ENCODE measurements around the gene ABLIM3. TPM values are rescaled to one million over a fixed set of nuclear protein-coding genes. Genes with fewer than 3 reads are reported as not detected.
A peak's percentile ranks its signal among the peaks of the same experiment; 100 is the strongest.

The ABLIM3 gene
- total RNA-seq, 1 donor from 2014 or later, result not detected

- H3K36me3 ChIP-seq, result no peaks in the 10 kb centered on the region
- peak overlapping the region; percentile 79 for H2AFZ ChIP-seq (replicated peaks)
- Mint-ChIP-seq H3K4me1 (no peaks in the 10 kb centered on the region), H3K9me3 (no peaks in the 10 kb centered on the region), H3K4me3 (no peak overlapping the region), H3K36me3 (no peaks in the 10 kb centered on the region), H3K27ac (no peak overlapping the region), H3K27me3 (ENCODE audit: insufficient read depth, low read depth) (peaks cover 3% of the 10 kb centered on the region)
- H3K27me3 ChIP-seq, result no peaks in the 10 kb centered on the region
- H3K27ac ChIP-seq, result no peak overlapping the region
- no peaks in the 10 kb centered on the region for H3K9me3 ChIP-seq (ENCODE audit: low read depth)
- no peaks in the 10 kb centered on the region for H3F3A ChIP-seq (ENCODE audit: low read depth)
- H3K79me2 ChIP-seq (ENCODE audit: low read depth), result no peaks in the 10 kb centered on the region
- no peak overlapping the region for H3K9ac ChIP-seq
- no peak for DNase-seq (ENCODE audit: low spot score)
- no peak overlapping the region for H3K4me3 ChIP-seq
- no peaks in the 10 kb centered on the region for H4K20me1 ChIP-seq (ENCODE audit: low read depth)
- H3K4me2 ChIP-seq, result no peak overlapping the region
- TF ChIP-seq EZH2 (IDR thresholded peaks at IDR 0.05) (no peak), CTCF (IDR thresholded peaks at IDR 0.05) (no peak), EZH2phosphoT487 (IDR thresholded peaks at IDR 0.05) (no peak)
- H3K4me1 ChIP-seq, result no peaks in the 10 kb centered on the region
These were observed 147.1 kb downstream of the ABLIM3 start for GRCh38 chr5:149288436-149288835.

GRCh38 chr5:149289301-149289700 is 148.0 kb downstream of the ABLIM3 start:
- no peak for DNase-seq (ENCODE audit: low spot score)
- Histone ChIP-seq H3K36me3 (no peaks in the 10 kb centered on the region), H3K9me3 (ENCODE audit: low read depth) (no peaks in the 10 kb centered on the region), H3K27ac (no peak overlapping the region), H3K9ac (no peak overlapping the region), H3K27me3 (no peaks in the 10 kb centered on the region), H2AFZ (replicated peaks) (peak overlapping the region; percentile 79), H3K4me1 (no peaks in the 10 kb centered on the region), H3K4me3 (no peak overlapping the region), H3K4me2 (no peak overlapping the region), H3K79me2 (ENCODE audit: low read depth) (no peaks in the 10 kb centered on the region), H3F3A (ENCODE audit: low read depth) (no peaks in the 10 kb centered on the region), H4K20me1 (ENCODE audit: low read depth) (no peaks in the 10 kb centered on the region)
- Mint-ChIP-seq H3K27ac (no peak overlapping the region), H3K9me3 (no peaks in the 10 kb centered on the region), H3K4me3 (no peak overlapping the region), H3K27me3 (ENCODE audit: insufficient read depth, low read depth) (peaks cover 3% of the 10 kb centered on the region), H3K36me3 (no peaks in the 10 kb centered on the region), H3K4me1 (no peaks in the 10 kb centered on the region)
- no peak for TF ChIP-seq EZH2 (IDR thresholded peaks at IDR 0.05)
- no peak for TF ChIP-seq EZH2phosphoT487 (IDR thresholded peaks at IDR 0.05)
- no peak for TF ChIP-seq CTCF (IDR thresholded peaks at IDR 0.05)

- Mint-ChIP-seq H3K4me3 (no peak overlapping the region), H3K4me1 (peaks cover 16% of the 10 kb centered on the region), H3K9me3 (no peaks in the 10 kb centered on the region), H3K27me3 (ENCODE audit: insufficient read depth, low read depth) (peaks cover 14% of the 10 kb centered on the region), H3K27ac (no peak overlapping the region), H3K36me3 (no peaks in the 10 kb centered on the region)
- no peak for TF ChIP-seq EZH2phosphoT487 (IDR thresholded peaks at IDR 0.05)
- TF ChIP-seq EZH2 (IDR thresholded peaks at IDR 0.05), result no peak
- no peak for TF ChIP-seq CTCF (IDR thresholded peaks at IDR 0.05)
- H3K27ac ChIP-seq, result no peak overlapping the region
- no peaks in the 10 kb centered on the region for H3K79me2 ChIP-seq (ENCODE audit: low read depth)
- H3F3A ChIP-seq (ENCODE audit: low read depth), result no peaks in the 10 kb centered on the region
- peaks cover 8% of the 10 kb centered on the region for H3K4me1 ChIP-seq
- H3K36me3 ChIP-seq, result no peaks in the 10 kb centered on the region
- no peaks in the 10 kb centered on the region for H3K9me3 ChIP-seq (ENCODE audit: low read depth)
- H3K27me3 ChIP-seq, result no peaks in the 10 kb centered on the region
- no peak for DNase-seq (ENCODE audit: low spot score)
- peak overlapping the region; percentile 1 for H2AFZ ChIP-seq (replicated peaks)
- no peak overlapping the region for H3K4me3 ChIP-seq
- no peaks in the 10 kb centered on the region for H4K20me1 ChIP-seq (ENCODE audit: low read depth)
- peak overlapping the region; percentile 36 for H3K4me2 ChIP-seq
- no peak overlapping the region for H3K9ac ChIP-seq
These were observed 153.9 kb downstream of the ABLIM3 start for GRCh38 chr5:149294872-149295829.
